HG02973 (cell line): ENCODE data around the gene CSNK2A1.
"Not testable (repeated sequence)": the region's sequence is repeated elsewhere in the genome, so short reads cannot be mapped to it uniquely, and the experiment has no call there.

Experiments
- ATAC-seq: cut with Tn5 transposase; IDR thresholded peaks from one replicate; pipeline ENCODE4 v1.9.1; 2021; ENCODE audit warnings: moderate library complexity; ENCODE audit not compliant: unreplicated experiment

The CSNK2A1 gene

GRCh38 chr20:461254-462198, 82.1 kb downstream of the CSNK2A1 start:
- ATAC-seq = peak; percentile 31

DNA sequence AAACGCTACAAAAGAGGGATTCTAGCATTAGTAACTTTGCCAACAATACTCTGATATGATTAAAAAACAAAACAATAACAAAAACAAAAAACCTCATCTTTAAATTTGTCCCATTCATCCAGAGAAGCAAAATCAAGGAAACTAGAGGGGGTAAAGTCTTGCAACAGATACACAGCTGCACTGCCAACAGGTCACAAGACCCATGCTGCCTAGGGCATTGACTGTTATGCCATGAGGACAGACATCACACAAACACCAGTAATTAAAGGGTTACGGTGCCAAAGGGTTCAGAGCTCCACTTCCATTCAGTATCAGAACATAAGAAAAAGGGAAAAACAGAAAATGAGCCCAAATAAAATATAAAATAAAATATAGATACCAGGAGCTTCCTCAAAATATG, 82.9 kb downstream of the CSNK2A1 start:
- ATAC-seq = no peak

DNA sequence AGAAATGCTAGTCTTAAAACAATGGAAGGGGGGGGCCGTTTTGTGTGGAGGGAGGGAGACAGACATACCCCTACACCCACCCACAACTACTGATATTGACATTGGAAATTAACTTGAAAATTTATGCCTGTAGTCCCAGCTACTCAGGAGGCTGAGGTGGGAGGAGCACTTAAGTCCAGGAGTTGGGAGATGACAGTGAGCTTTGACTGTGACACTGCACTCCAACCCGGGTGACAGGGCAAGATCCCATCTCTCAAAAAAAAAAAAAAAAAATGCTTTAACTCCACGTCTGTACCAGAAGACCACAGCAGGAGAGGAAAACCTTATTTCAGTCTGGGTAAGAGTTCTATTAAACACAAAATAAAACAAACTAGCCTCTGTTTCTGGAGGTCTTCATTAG, 83.4 kb downstream of the CSNK2A1 start:
- no peak for ATAC-seq

GRCh38 chr20:458776-459175, 84.8 kb downstream of the CSNK2A1 start:
- ATAC-seq = no peak

DNA sequence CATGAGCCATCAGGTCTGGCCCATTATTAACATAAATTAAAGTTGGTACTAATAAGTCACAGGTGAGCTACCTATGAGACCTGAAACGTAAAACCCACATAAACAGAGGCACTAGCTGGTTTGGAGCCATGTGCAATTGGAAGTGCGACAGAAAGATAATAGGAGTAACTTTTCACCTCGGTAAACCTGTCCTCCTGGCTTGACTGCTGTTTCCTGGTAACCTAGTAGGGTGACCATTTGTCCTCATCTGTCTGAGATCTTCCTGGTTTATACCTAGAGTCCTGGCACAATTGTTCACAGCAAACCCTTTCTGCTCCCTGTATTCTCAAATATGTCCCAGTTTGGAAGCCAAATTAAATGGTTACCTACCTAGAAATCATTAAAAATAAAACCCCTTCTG, 88.6 kb downstream of the CSNK2A1 start:
- no peak for ATAC-seq

DNA sequence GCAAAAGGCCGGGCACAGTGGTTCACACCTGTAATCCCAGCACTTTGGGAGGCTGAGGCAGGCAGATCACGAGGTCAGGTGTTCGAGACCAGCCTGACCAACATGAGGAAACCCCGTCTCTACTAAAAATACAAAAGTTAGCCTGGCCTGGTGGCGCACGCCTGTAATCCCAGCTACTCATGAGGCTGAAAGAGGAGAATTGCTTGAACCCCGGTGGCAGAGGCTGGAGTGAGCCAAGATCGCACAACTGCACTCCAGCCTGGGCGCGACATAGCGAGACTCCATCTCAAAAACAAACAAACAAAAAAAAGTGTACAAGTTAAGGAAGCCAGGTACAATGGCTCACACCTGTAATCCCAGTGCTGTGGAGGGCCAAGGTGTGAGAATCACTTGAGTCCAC, 91.6 kb downstream of the CSNK2A1 start:
- not testable (repeated sequence) for ATAC-seq

DNA sequence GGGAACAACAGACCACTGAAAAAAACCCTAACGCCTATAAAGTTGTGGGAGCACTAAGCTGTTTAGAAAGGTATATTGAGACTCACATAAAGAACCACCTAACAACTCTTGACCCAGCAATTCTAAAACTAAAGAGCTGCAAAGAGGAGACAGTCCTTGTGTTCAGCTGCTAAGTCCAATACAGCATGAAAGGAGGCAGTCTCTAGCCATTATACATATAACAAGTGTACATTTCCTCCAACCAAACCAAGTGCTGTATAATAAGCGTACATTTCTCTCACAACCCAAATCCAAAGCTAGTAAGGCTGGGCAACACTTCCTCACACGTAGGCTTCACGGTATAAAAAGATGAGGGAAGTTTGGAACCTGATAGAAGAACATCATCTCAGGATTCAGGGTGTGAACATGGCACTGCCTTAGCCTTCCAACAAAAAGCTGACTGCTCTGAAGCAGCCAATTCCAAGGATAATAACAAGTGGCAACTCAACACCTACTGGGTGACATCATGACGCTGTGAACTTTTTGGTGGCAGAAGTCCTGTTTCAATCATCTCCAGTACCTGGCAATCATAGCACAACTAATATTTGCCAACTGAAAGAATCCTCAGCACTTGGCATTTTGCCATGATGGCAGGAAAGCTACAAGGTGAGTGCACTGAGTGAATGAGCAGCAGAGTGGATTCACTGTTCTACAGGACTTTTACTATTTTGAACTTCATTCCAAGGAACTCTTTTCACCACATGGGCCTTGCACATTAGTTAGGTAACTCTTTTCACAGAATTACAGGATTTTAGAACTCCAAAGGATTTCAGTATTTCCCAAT, 97.9 kb downstream of the CSNK2A1 start:
- ATAC-seq = no peak

DNA sequence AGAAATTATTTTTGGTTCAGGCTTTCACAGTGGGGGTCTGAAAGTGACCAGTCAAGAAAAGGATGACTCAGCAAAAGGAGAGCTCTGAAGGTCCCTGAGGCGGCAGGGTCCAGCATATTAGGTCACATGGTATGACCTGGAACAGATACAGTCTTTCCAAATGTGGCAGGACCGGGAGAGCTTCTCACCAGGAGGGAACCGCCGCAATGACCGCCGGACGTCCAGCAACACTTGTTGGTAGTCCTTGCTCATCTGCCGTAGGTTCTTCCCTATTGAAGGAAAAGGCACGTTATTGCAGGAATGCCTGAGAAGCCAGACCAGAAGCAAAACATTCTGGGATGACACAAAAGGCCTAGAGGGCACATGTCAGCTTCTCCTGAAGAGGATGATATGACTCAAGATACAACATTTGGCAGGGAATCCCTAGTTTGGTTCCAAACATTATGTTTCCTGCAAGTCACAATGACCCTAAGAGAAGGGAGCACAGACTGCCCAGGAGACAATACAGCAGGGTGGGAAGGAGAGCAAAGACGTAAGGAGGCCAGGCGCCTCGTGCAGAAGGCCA, 98.6 kb downstream of the CSNK2A1 start:
- no peak for ATAC-seq

DNA sequence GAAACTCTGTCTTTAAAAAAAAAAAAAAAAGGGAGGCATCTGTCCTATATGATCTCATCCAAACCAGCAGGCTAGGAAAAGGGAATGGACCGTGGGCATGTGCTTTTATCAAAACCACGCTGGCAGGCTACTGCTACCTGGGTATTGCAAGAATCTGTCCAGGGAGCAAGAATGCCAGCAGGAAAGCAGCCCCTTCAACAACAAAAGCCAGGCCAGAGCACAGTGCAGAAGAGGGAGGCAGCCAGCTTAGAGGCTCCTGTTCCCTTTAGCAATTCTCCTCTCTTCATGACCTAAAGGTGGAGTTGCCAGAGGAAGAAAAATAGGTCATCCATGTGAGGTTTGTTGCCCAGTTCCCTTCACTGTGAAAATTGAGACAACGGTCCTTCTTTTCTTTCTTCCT, 99.5 kb downstream of the CSNK2A1 start:
- ATAC-seq = no peak

GRCh38 chr20:443223-443775, 100.3 kb downstream of the CSNK2A1 start:
- ATAC-seq = no peak

DNA sequence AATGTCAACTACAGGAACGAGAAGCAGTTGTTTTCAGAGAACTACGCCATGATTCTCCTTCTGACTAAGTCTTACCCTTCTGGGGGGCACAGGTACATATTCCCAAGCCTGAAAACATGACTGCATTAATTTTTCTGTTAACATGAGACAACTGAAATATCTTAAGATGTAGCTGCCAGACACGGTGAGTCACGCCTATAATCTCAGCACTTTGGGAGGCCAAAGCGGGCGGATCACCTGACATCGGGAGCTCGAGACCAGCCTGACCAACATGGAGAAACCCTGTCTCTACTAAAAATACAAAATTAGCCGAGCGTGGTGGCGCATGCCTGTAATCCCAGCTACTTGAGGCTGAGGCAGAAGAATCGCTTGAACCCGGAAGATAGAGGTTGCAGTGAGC, 103.0 kb downstream of the CSNK2A1 start:
- ATAC-seq = no peak

- no peak for ATAC-seq
These were observed 103.4 kb downstream of the CSNK2A1 start for GRCh38 chr20:440148-440547.

GRCh38 chr20:438571-439469, 104.8 kb downstream of the CSNK2A1 start:
- no peak for ATAC-seq

DNA sequence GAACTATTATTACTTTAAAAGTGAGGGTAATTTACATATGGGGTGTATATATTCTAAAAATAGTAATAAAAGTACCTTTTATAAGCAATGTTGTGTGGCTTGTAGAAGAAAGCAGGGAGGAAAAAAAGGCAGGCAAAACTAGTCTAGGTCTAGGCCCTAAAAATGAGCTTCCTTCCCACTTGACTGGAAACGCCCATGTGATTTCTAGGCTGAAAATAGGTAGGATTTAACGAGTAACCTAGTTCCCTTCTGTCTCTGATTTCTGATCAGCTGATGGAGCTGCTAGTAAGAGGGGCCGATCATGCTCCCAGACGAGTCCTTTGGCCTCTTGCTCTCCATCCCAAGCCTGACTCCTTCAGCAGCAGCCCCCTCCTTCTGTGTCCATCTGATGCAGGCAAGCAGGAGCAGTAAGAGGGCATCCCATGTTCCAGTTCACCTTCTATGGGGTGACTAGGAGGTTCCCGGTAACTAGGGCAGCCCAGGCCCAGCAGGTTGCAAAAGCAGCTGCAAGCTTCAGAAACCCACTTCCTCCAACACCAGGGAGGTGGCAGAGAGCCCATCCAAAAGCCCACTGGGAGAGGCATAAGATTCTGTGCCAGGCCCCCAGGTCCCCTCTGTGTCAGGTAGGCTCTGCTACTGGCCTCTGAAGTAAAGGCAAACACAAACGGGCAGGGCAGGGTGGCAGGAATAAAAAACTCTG, 105.7 kb downstream of the CSNK2A1 start:
- no peak for ATAC-seq

- ATAC-seq = no peak
These were observed 107.1 kb downstream of the CSNK2A1 start for GRCh38 chr20:436476-436875.

DNA sequence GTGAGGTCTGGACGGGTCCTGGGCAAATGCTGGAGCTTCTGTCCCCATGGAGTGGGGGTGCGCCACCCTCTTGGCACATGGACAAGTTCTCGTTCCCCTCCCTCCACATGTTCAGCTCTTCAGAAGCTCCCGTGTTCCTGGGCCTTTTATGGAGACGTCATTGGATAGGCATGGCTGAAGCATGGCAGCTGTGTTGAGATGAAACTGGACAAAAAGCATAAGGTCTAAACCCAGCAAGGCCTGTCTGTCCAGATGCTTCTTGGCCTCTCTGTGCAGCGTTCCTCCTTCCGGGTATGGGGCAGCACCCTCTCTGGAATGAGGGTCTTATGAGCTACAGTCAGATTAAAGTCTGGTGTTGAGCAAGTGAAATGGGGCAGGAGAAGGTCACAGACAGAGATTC, 108.0 kb downstream of the CSNK2A1 start:
- no peak for ATAC-seq

DNA sequence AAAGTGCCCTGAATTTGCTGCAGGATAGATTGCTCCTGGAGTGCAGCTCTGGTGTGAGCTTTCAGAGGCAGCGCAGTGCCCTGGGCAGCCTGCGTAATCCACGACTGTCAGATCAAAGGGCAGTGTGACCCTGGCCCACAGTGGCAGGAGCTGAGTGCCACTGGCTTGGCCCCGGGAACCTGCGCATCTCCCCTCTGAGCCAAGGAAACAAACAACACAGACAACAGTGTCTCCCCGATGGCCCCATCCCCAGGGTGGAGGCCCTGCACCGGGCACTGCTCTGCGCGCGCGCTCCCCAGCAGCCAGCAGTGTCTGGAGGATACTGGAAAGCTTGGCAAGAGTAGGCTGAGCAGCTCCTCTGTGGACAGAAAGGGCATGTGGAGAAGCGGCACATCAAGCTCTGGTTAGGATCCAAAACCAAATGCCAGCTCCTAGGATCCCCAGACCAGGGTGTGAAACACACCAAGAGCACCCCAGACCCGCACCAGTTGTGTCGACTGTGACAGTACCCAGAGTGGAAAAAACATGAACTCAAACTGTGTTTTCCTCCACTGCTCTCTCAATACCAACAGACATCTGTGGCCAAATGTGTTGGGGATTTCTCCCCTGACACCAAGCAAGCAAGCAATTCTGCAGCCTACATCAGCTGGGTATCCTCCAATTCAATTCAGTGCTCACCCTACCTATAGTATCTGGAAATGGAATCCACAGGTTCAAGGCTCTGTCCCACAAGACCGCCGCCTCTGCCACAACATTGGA, 108.8 kb downstream of the CSNK2A1 start:
- ATAC-seq = no peak

DNA sequence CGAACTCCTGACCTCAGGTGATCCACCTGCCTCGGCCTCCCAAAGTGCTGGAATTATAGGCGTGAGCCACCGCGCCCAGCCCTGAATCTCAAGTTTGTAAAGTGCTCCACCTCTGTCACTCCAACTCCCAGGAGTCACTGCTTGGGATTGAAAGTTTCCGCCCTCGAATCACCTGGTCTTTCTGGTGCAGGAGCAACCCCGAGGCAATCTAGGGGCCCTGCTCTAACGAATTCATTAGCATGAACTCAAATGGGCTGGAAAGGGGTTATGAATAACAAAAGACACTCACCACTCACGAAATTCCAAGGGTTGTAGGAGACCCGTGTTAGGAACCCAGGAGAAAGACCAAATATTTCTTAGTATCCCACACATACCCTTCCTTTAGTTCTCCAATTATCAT, 109.4 kb downstream of the CSNK2A1 start:
- ATAC-seq = no peak
